Activated T-cell treated with anti-CD3 and anti-CD28 coated beads, Interleukin-2, amount 50 U/mL, for 24 hours (primary cell): ENCODE data around the gene KCNAB1.
"Not testable (repeated sequence)": the region's sequence is repeated elsewhere in the genome, so short reads cannot be mapped to it uniquely, and the experiment has no call there.

Experiments used
- DNase-seq: peaks from one replicate; pipeline ENCODE4 v3.0.0-alpha.2; 2020
- H3K27ac Mint-ChIP-seq: 2 replicates; pipeline ENCODE4 v1.8.0; 2020; ENCODE audit warnings: mild to moderate bottlenecking, mixed read lengths
- H3K27me3 Mint-ChIP-seq: 2 replicates; pipeline ENCODE4 v1.8.0; 2020; ENCODE audit warnings: mixed read lengths
- H3K36me3 Mint-ChIP-seq: 2 replicates; pipeline ENCODE4 v1.8.0; 2020; ENCODE audit warnings: low read depth, mixed read lengths
- H3K4me1 Mint-ChIP-seq: 2 replicates; pipeline ENCODE4 v1.8.0; 2020; ENCODE audit warnings: low read depth, mixed read lengths
- H3K4me3 Mint-ChIP-seq: 2 replicates; pipeline ENCODE4 v1.8.0; 2020; ENCODE audit warnings: mild to moderate bottlenecking, moderate library complexity, mixed read lengths
- H3K9me3 Mint-ChIP-seq: 2 replicates; pipeline ENCODE4 v1.8.0; 2020; ENCODE audit warnings: mixed read lengths

The KCNAB1 gene

GRCh38 chr3:156120528-156121251, at the start of gene KCNAB1:
KCNAB1 (plus strand) TSS chr3:156120578.
- Mint-ChIP-seq H3K9me3 (no peaks in the 10 kb centered on the region), H3K4me1 (no peaks in the 10 kb centered on the region), H3K36me3 (no peaks in the 10 kb centered on the region), H3K4me3 (no peak within 1 kb of the TSS), H3K27ac (no peak within 1 kb of the TSS), H3K27me3 (peaks cover 16% of the 10 kb centered on the region)
- DNase-seq: no peak

GRCh38 chr3:156071031-156071430, 49.3 kb upstream of the KCNAB1 start:
- H3K36me3 Mint-ChIP-seq: no peaks in the 10 kb centered on the region
- H3K27me3 Mint-ChIP-seq: peaks cover 39% of the 10 kb centered on the region
- DNase-seq: no peak
- H3K4me1 Mint-ChIP-seq: no peaks in the 10 kb centered on the region
- H3K4me3 Mint-ChIP-seq: no peak overlapping the region
- H3K27ac Mint-ChIP-seq: no peak overlapping the region
- H3K9me3 Mint-ChIP-seq: no peaks in the 10 kb centered on the region

GRCh38 chr3:156072950-156073657, 47.3 kb upstream of the KCNAB1 start:
- H3K27me3 Mint-ChIP-seq: peaks cover 30% of the 10 kb centered on the region
- not testable (repeated sequence) for DNase-seq, H3K27ac Mint-ChIP-seq, H3K9me3 Mint-ChIP-seq, H3K36me3 Mint-ChIP-seq, H3K4me1 Mint-ChIP-seq, H3K4me3 Mint-ChIP-seq

GRCh38 chr3:156090126-156090525, 30.3 kb upstream of the KCNAB1 start:
- Mint-ChIP-seq H3K4me3 (no peak overlapping the region), H3K27me3 (peaks cover 12% of the 10 kb centered on the region), H3K36me3 (no peaks in the 10 kb centered on the region), H3K9me3 (no peaks in the 10 kb centered on the region), H3K4me1 (no peaks in the 10 kb centered on the region), H3K27ac (no peak overlapping the region)
- DNase-seq: no peak

GRCh38 chr3:156093964-156094363, 26.4 kb upstream of the KCNAB1 start:
- Mint-ChIP-seq H3K27ac (no peak overlapping the region), H3K27me3 (peaks cover 16% of the 10 kb centered on the region), H3K4me3 (no peak overlapping the region), H3K9me3 (no peaks in the 10 kb centered on the region), H3K4me1 (no peaks in the 10 kb centered on the region), H3K36me3 (no peaks in the 10 kb centered on the region)
- DNase-seq: no peak

GRCh38 chr3:156094391-156094790, 26.0 kb upstream of the KCNAB1 start:
- no peaks in the 10 kb centered on the region for H3K4me1 Mint-ChIP-seq
- H3K27me3 Mint-ChIP-seq: peaks cover 17% of the 10 kb centered on the region
- H3K36me3 Mint-ChIP-seq: no peaks in the 10 kb centered on the region
- no peak overlapping the region for H3K4me3 Mint-ChIP-seq
- no peak overlapping the region for H3K27ac Mint-ChIP-seq
- no peaks in the 10 kb centered on the region for H3K9me3 Mint-ChIP-seq
- no peak for DNase-seq

GRCh38 chr3:156095652-156096051, 24.7 kb upstream of the KCNAB1 start:
- not testable (repeated sequence) for H3K4me1 Mint-ChIP-seq, H3K9me3 Mint-ChIP-seq, DNase-seq, H3K36me3 Mint-ChIP-seq, H3K4me3 Mint-ChIP-seq, H3K27ac Mint-ChIP-seq
- peaks cover 14% of the 10 kb centered on the region for H3K27me3 Mint-ChIP-seq

GRCh38 chr3:156098437-156099035, 21.8 kb upstream of the KCNAB1 start:
- Mint-ChIP-seq H3K4me3 (no peak overlapping the region), H3K36me3 (no peaks in the 10 kb centered on the region), H3K9me3 (no peaks in the 10 kb centered on the region), H3K27me3 (peaks cover 13% of the 10 kb centered on the region), H3K4me1 (no peaks in the 10 kb centered on the region), H3K27ac (no peak overlapping the region)
- DNase-seq: no peak

- H3K4me1 Mint-ChIP-seq, H3K4me3 Mint-ChIP-seq, H3K36me3 Mint-ChIP-seq, H3K27ac Mint-ChIP-seq, H3K9me3 Mint-ChIP-seq, H3K27me3 Mint-ChIP-seq, DNase-seq: not testable (repeated sequence)
These were observed 21.0 kb upstream of the KCNAB1 start for GRCh38 chr3:156099348-156099747.

GRCh38 chr3:156099984-156100383, 20.4 kb upstream of the KCNAB1 start:
- H3K4me1 Mint-ChIP-seq, H3K36me3 Mint-ChIP-seq, H3K4me3 Mint-ChIP-seq, H3K9me3 Mint-ChIP-seq, DNase-seq, H3K27ac Mint-ChIP-seq: not testable (repeated sequence)
- H3K27me3 Mint-ChIP-seq: peaks cover 11% of the 10 kb centered on the region

GRCh38 chr3:156102267-156102931, 18.0 kb upstream of the KCNAB1 start:
- H3K4me3 Mint-ChIP-seq: no peak overlapping the region
- no peak overlapping the region for H3K27ac Mint-ChIP-seq
- H3K36me3 Mint-ChIP-seq: no peaks in the 10 kb centered on the region
- H3K9me3 Mint-ChIP-seq: no peaks in the 10 kb centered on the region
- H3K27me3 Mint-ChIP-seq: peaks cover 15% of the 10 kb centered on the region
- H3K4me1 Mint-ChIP-seq: no peaks in the 10 kb centered on the region
- no peak for DNase-seq

GRCh38 chr3:156106721-156107373, 13.5 kb upstream of the KCNAB1 start:
- H3K4me1 Mint-ChIP-seq: no peaks in the 10 kb centered on the region
- no peaks in the 10 kb centered on the region for H3K36me3 Mint-ChIP-seq
- no peak overlapping the region for H3K27ac Mint-ChIP-seq
- H3K4me3 Mint-ChIP-seq: no peak overlapping the region
- H3K9me3 Mint-ChIP-seq: no peaks in the 10 kb centered on the region
- peaks cover 6% of the 10 kb centered on the region for H3K27me3 Mint-ChIP-seq
- no peak for DNase-seq

GRCh38 chr3:156107504-156107903, 12.9 kb upstream of the KCNAB1 start:
- H3K27ac Mint-ChIP-seq: no peak overlapping the region
- no peak overlapping the region for H3K4me3 Mint-ChIP-seq

GRCh38 chr3:156108616-156109015, 11.8 kb upstream of the KCNAB1 start:
- Mint-ChIP-seq H3K27ac (no peak overlapping the region), H3K36me3 (no peaks in the 10 kb centered on the region), H3K4me3 (no peak overlapping the region), H3K4me1 (no peaks in the 10 kb centered on the region), H3K27me3 (peaks cover 12% of the 10 kb centered on the region), H3K9me3 (no peaks in the 10 kb centered on the region)
- DNase-seq: no peak

More at GRCh38 chr3:156107504-156107903, 12.9 kb upstream of the KCNAB1 start:
- peaks cover 6% of the 10 kb centered on the region for H3K27me3 Mint-ChIP-seq
- H3K4me1 Mint-ChIP-seq: no peaks in the 10 kb centered on the region
- no peak for DNase-seq
- H3K9me3 Mint-ChIP-seq: no peaks in the 10 kb centered on the region
- H3K36me3 Mint-ChIP-seq: no peaks in the 10 kb centered on the region
